SK-N-SH (cell line): ENCODE data around the gene ZNF804B. TPM values are rescaled to one million over a fixed set of nuclear protein-coding genes. Genes with fewer than 3 reads are reported as not detected.

Experiments used
- CTCF ChIA-PET: fragments of 300-600, 350-600 bp; formaldehyde crosslinking; extraction: SDS; loops from one replicate; lab custom pipeline; 2021; lab: Yijun Ruan, JAX
- POLR2A ChIA-PET: fragments of 350-600 bp; sonication (Branson Sonifier 250); formaldehyde crosslinking; extraction: SDS; loops from one replicate; lab custom pipeline; 2020; ENCODE audit warnings: antibody characterized with exemption, inconsistent platforms; lab: Yijun Ruan, JAX
- DNase-seq: peaks from one replicate; pipeline ENCODE4 v3.0.0; 2012
- H2AFZ ChIP-seq: fragments of 200-600 bp; sonication (generic); 2 replicates; pipeline ENCODE4 v1.8.1; 2016; ENCODE audit warnings: antibody characterized with exemption, mild to moderate bottlenecking, low read depth
- H3F3A ChIP-seq: fragments of 200-600 bp; sonication (generic); replicated peaks from 2 replicates; pipeline ENCODE3; 2016; ENCODE audit warnings: antibody characterized with exemption, mild to moderate bottlenecking; ENCODE audit not compliant: insufficient read depth
- H3K27ac ChIP-seq, 2 experiments: fragments of 200-500 bp in 1 of 2; fragments of 200-600 bp in 1 of 2; sonication (Bioruptor generic) in 1 of 2; sonication (generic), shearing (Covaris generic) in 1 of 2; 2 replicates each; pipeline versions ENCODE4 v1.5.1 to v1.6.1; 2014 to 2016; ENCODE audit warnings: low read depth in 2 of 2, inconsistent platforms in 1 of 2, low read length in 1 of 2, mild to moderate bottlenecking in 1 of 2, mixed read lengths in 1 of 2
- H3K27me3 ChIP-seq: fragments of 200-600 bp; sonication (generic), shearing (Covaris generic); 2 replicates; pipeline ENCODE4 v1.6.1; 2016; ENCODE audit warnings: mixed run types; ENCODE audit not compliant: insufficient read depth
- H3K36me3 ChIP-seq, 2 experiments: fragments of 200-500 bp in 1 of 2; fragments of 200-600 bp in 1 of 2; sonication (Bioruptor generic) in 1 of 2; sonication (generic) in 1 of 2; replicated peaks in 1 of 2; 2 replicates each; pipeline versions ENCODE3 to v1.5.1; 2014 to 2016; ENCODE audit warnings: low read length in 1 of 2, mild to moderate bottlenecking in 1 of 2; ENCODE audit not compliant: insufficient read depth in 2 of 2, control insufficient read depth in 1 of 2
- H3K4me1 ChIP-seq, 2 experiments: fragments of 200-500 bp in 1 of 2; fragments of 200-600 bp in 1 of 2; sonication (Bioruptor generic) in 1 of 2; sonication (generic), shearing (Covaris generic) in 1 of 2; 2 replicates each; pipeline versions ENCODE4 v1.5.1 to v1.6.1; 2014 to 2016; ENCODE audit warnings: low read depth in 1 of 2, low read length in 1 of 2, mixed run types in 1 of 2; ENCODE audit not compliant: insufficient read depth in 2 of 2, control insufficient read depth in 1 of 2
- H3K4me2 ChIP-seq: fragments of 200-600 bp; sonication (generic), shearing (Covaris generic); 2 replicates; pipeline ENCODE4 v1.6.1; 2017; ENCODE audit warnings: mixed run types
- H3K4me3 ChIP-seq, 2 experiments: fragments of 200-500 bp in 1 of 2; fragments of 200-600 bp in 1 of 2; sonication (Bioruptor generic) in 1 of 2; sonication (generic), shearing (Covaris generic) in 1 of 2; 2 replicates each; pipeline versions ENCODE4 v1.5.1 to v1.8.1; 2014 to 2016; ENCODE audit warnings: low read depth in 2 of 2, inconsistent platforms in 1 of 2, low read length in 1 of 2, mild to moderate bottlenecking in 1 of 2, mixed read lengths in 1 of 2, moderate library complexity in 1 of 2
- H3K79me2 ChIP-seq: fragments of 200-600 bp; sonication (generic); 2 replicates; pipeline ENCODE4 v1.8.1; 2017; ENCODE audit warnings: mild to moderate bottlenecking; ENCODE audit not compliant: insufficient read depth
- H3K9ac ChIP-seq: fragments of 200-600 bp; sonication (generic); 2 replicates; pipeline ENCODE4 v1.6.1; 2017; ENCODE audit warnings: mixed run types
- H3K9me2 ChIP-seq: fragments of 200-600 bp; sonication (generic); 2 replicates; pipeline ENCODE4 v1.6.1; 2017; ENCODE audit warnings: mixed run types
- H3K9me3 ChIP-seq: fragments of 200-600 bp; sonication (generic); 2 replicates; pipeline ENCODE4 v1.6.1; 2017; ENCODE audit warnings: mixed run types, mild to moderate bottlenecking, moderate library complexity
- H4K20me1 ChIP-seq: fragments of 200-600 bp; sonication (generic); 2 replicates; pipeline ENCODE4 v1.6.1; 2017; ENCODE audit warnings: mild to moderate bottlenecking, mixed run types; ENCODE audit not compliant: insufficient read depth
- CTCF ChIP-seq: fragments of 200-600 bp; sonication (generic); IDR thresholded peaks from 2 replicates; pipeline ENCODE4 v1.6.1; 2017; ENCODE audit warnings: antibody characterized with exemption, mild to moderate bottlenecking, moderate library complexity
- ELF1 ChIP-seq: IDR thresholded peaks from 2 replicates; pipeline ENCODE4 v1.4.0; 2012
- FOXM1 ChIP-seq: IDR thresholded peaks from 2 replicates; pipeline ENCODE4 v1.4.0; 2012; ENCODE audit warnings: low read depth, mild to moderate bottlenecking
- GATA2 ChIP-seq: sonication (generic); formaldehyde crosslinking; IDR thresholded peaks from 2 replicates; pipeline ENCODE4 v1.5.0; 2020; ENCODE audit warnings: mild to moderate bottlenecking, missing genetic modification reagents
- MAX ChIP-seq: IDR thresholded peaks from 2 replicates; pipeline ENCODE4 v1.4.0; 2012; ENCODE audit warnings: low read depth
- MEF2A ChIP-seq: IDR thresholded peaks from 2 replicates; pipeline ENCODE4 v1.4.0; 2012; ENCODE audit warnings: low read depth, borderline replicate concordance
- NFIC ChIP-seq: IDR thresholded peaks from 2 replicates; pipeline ENCODE4 v1.4.0; 2012; ENCODE audit warnings: borderline replicate concordance
- NRF1 ChIP-seq: IDR thresholded peaks from 2 replicates; pipeline ENCODE4 v1.6.1; 2012; ENCODE audit warnings: low read depth, mild to moderate bottlenecking, low read length
- POLR2AphosphoS5 ChIP-seq: IDR thresholded peaks from 2 replicates; pipeline ENCODE4 v1.6.1; 2012; ENCODE audit warnings: low read depth, low read length
- RAD21 ChIP-seq: IDR thresholded peaks from 2 replicates; pipeline ENCODE4 v1.6.1; 2012; ENCODE audit warnings: mild to moderate bottlenecking, low read length
- RCOR1 ChIP-seq: fragments of 150-350 bp; IDR thresholded peaks from 2 replicates; pipeline ENCODE4 v1.6.1; 2017; ENCODE audit warnings: antibody characterized with exemption, low read length
- RFX5 ChIP-seq: IDR thresholded peaks from 2 replicates; pipeline ENCODE4 v1.6.1; 2012; ENCODE audit warnings: mild to moderate bottlenecking, improper control_type of control experiment, low read length
- RXRA ChIP-seq: IDR thresholded peaks from 2 replicates; pipeline ENCODE4 v1.4.0; 2012; ENCODE audit warnings: low read depth, mild to moderate bottlenecking, borderline replicate concordance
- TAF1 ChIP-seq: IDR thresholded peaks from 2 replicates; pipeline ENCODE4 v1.6.1; 2012; ENCODE audit warnings: low read depth, mild to moderate bottlenecking, low read length, moderate library complexity, borderline replicate concordance
- TEAD4 ChIP-seq: IDR thresholded peaks from 2 replicates; pipeline ENCODE4 v1.4.0; 2012; ENCODE audit warnings: mild to moderate bottlenecking, borderline replicate concordance; ENCODE audit not compliant: insufficient read depth
- USF1 ChIP-seq: IDR thresholded peaks from 2 replicates; pipeline ENCODE4 v1.4.0; 2012; ENCODE audit warnings: low read depth, borderline replicate concordance
- YY1 ChIP-seq: IDR thresholded peaks from 2 replicates; pipeline ENCODE4 v1.4.0; 2012; ENCODE audit warnings: low read depth, mild to moderate bottlenecking
- ZBTB33 ChIP-seq: IDR thresholded peaks from 2 replicates; pipeline ENCODE4 v1.4.0; 2012; ENCODE audit warnings: low read depth, borderline replicate concordance
- WGBS: methylation state at CpG from one replicate; pipeline ENCODE4 v1.1.6; 2017; ENCODE audit warnings: low lambda C conversion rate; 5-methylcytosine and 5-hydroxymethylcytosine counted together
- polyA plus RNA-seq, 3 experiments: library from polyadenylated mRNA; depleted of rRNA; stranded (reverse); fragments of >200 nt; gene quantifications; 2 replicates each; pipeline ENCODE4 v1.2.3, GENCODE V29; 2012
- TF ChIP-seq, protein P1 (sequence below): IDR thresholded peaks from 2 replicates; pipeline ENCODE4; 2012
- TF ChIP-seq, protein P2 (sequence below): fragments of 150-350 bp; IDR thresholded peaks from 2 replicates; pipeline ENCODE4 v1.6.1; 2016; ENCODE audit warnings: mild to moderate bottlenecking, low read depth, low read length

The ZNF804B gene
- polyA plus RNA-seq, 1 of the 3 experiments (the other 2 are of a cell fraction): not detected

DNA sequence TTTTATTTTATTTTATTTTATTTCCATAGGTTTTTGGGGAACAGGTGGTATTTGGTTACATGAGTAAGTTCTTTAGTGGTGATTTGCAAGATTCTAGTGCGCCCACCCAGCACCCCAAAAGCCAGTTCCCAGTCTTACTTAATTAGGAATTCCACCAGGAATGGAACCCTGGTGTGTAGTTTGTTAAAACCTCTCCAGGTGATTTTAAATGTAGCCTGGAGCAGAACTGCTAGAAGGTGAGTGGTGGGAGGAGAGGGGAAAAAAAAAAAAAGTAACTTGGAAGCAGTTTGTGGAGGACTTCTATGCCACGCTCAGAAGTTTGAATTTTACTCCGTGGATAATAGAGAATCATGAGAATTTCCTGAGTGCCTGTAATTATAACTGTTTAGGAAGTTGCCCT, 41.5 kb downstream of the ZNF804B start (continued):
- no peak for TF ChIP-seq RXRA

DNA sequence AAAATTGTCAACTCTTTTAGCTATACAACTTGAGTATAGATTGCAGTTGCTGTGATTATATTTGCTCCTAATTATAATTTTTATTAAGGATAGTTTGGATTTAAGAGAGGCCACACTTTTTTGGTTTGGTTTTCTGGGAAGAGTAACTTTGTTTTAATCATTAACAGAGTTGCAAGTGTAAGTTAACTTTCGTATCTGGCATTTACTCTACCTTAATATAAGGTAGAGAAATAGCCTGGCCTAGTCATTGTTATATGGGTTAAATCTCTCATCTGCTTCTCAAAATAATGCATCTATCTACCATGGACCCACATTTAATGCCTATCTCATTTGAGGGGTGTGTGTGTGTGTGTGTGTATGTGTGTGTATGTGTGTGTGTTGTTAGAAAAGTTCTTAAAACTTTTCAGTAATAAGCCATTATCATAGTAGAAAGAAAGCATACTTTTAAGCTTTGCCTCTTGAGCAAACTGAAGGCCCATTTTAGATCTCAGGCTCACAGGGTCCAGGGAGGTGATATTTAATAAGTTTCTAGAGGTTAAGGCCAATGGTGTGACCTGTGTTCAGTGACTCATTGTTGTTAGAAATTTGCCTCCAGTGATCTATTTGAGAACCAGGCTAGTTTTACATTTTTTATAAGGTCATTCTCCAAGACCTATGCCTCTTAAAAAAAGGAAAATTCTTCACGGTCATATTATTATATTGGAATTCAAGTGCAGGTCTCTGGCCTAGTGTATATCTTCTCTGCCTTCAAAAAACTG, 47.0 kb downstream of the ZNF804B start:
- Histone ChIP-seq H3F3A (no peaks in the 10 kb centered on the region), H3K9ac (no peak overlapping the region), H3K9me3 (no peaks in the 10 kb centered on the region), H3K9me2 (no peaks in the 10 kb centered on the region), H3K27me3 (no peaks in the 10 kb centered on the region), H4K20me1 (no peaks in the 10 kb centered on the region; the same call in 1 of the 2 replicates), H3K36me3 (no peaks in the 10 kb centered on the region), H3K4me2 (no peak overlapping the region), H3K27ac (no peak overlapping the region), H3K4me1 (no peaks in the 10 kb centered on the region), H3K4me3 (no peak overlapping the region), H2AFZ (no peak overlapping the region), H3K79me2 (no peaks in the 10 kb centered on the region)
- WGBS: 20% methylated on average over 2 of the region's 2 CpGs
- TF ChIP-seq POLR2AphosphoS5: no peak
- TF ChIP-seq RFX5: no peak
- TF ChIP-seq TEAD4: no peak
- no peak for DNase-seq
- POLR2A ChIA-PET: no interaction called here
- CTCF ChIA-PET: interaction anchor here (0.8 to 1.9 kb wide), 2 partner anchors 14 to 29 kb away, joined by 3 to 5 read pairs; no protein-coding TSS in a partner anchor

DNA sequence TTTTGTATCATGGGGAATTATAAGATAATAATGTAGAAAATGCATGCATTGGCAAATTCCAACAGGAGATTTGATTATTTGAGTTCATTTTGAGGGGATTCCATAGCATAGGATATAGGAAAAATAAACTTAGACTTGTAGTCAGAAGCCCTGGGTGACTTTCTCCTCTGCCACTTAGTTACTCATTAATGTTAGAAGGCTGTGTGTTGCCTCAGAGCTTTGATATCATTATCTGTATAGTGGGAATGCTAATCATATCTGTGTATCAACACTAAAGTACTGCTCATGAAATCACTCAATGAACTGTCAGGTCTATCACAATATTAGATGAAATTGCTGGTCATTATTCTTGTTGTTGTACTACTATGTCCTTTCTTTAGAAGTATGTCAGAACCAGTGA, 59.1 kb downstream of the ZNF804B start:
- Histone ChIP-seq H3K9ac (no peak overlapping the region), H3K4me3 (no peak overlapping the region), H3F3A (no peaks in the 10 kb centered on the region), H3K36me3 (no peaks in the 10 kb centered on the region), H3K9me2 (no peaks in the 10 kb centered on the region), H3K4me1 (no peaks in the 10 kb centered on the region), H3K27me3 (no peaks in the 10 kb centered on the region), H3K4me2 (no peak overlapping the region), H3K79me2 (no peaks in the 10 kb centered on the region), H3K27ac (no peak overlapping the region), H2AFZ (no peak overlapping the region), H4K20me1 (no peaks in the 10 kb centered on the region), H3K9me3 (no peaks in the 10 kb centered on the region)
- ChIA-PET POLR2A (no interaction called here), CTCF (no interaction called here)
- DNase-seq: no peak
- no peak for TF ChIP-seq CTCF
- TF ChIP-seq YY1: no peak
- TF ChIP-seq ELF1: no peak
- TF ChIP-seq, protein P1, sequence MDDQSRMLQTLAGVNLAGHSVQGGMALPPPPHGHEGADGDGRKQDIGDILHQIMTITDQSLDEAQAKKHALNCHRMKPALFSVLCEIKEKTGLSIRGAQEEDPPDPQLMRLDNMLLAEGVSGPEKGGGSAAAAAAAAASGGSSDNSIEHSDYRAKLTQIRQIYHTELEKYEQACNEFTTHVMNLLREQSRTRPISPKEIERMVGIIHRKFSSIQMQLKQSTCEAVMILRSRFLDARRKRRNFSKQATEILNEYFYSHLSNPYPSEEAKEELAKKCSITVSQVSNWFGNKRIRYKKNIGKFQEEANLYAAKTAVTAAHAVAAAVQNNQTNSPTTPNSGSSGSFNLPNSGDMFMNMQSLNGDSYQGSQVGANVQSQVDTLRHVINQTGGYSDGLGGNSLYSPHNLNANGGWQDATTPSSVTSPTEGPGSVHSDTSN: no peak
- no peak for TF ChIP-seq NFIC
- TF ChIP-seq ZBTB33: no peak
- TF ChIP-seq TEAD4: no peak
- TF ChIP-seq, protein P2, sequence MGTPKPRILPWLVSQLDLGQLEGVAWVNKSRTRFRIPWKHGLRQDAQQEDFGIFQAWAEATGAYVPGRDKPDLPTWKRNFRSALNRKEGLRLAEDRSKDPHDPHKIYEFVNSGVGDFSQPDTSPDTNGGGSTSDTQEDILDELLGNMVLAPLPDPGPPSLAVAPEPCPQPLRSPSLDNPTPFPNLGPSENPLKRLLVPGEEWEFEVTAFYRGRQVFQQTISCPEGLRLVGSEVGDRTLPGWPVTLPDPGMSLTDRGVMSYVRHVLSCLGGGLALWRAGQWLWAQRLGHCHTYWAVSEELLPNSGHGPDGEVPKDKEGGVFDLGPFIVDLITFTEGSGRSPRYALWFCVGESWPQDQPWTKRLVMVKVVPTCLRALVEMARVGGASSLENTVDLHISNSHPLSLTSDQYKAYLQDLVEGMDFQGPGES: no peak
- no peak for TF ChIP-seq MAX
- no peak for TF ChIP-seq USF1
- no peak for TF ChIP-seq RCOR1
- no peak for TF ChIP-seq GATA2 (CRISPR knock-in tag)
- no peak for TF ChIP-seq NRF1
- TF ChIP-seq MEF2A: no peak
- no peak for TF ChIP-seq FOXM1
- no peak for TF ChIP-seq TAF1
- no peak for TF ChIP-seq RAD21
